GM19452 (cell line): Measurements from ENCODE around the gene EIF1.
"Not testable (repeated sequence)": the region's sequence is repeated elsewhere in the genome, so short reads cannot be mapped to it uniquely, and the experiment has no call there.

ENCODE experiments used
- ATAC-seq: cut with Tn5 transposase; IDR thresholded peaks from one replicate; pipeline ENCODE4 v1.9.1; 2021; ENCODE audit not compliant: unreplicated experiment

The EIF1 gene

GRCh38 chr17:41678411-41678906 is 10.2 kb upstream of the EIF1 start:
- peak; percentile 25 for ATAC-seq

GRCh38 chr17:41678907-41679739 is 9.6 kb upstream of the EIF1 start:
- peak; percentile 62 for ATAC-seq

GRCh38 chr17:41679740-41680425 is 8.8 kb upstream of the EIF1 start:
- no peak for ATAC-seq

GRCh38 chr17:41680426-41681040 is 8.2 kb upstream of the EIF1 start:
- ATAC-seq, result no peak

GRCh38 chr17:41681776-41682175 is 6.9 kb upstream of the EIF1 start:
- no peak for ATAC-seq

GRCh38 chr17:41682631-41683030 is 6.1 kb upstream of the EIF1 start:
- no peak for ATAC-seq

GRCh38 chr17:41683441-41684007 is 5.2 kb upstream of the EIF1 start:
- ATAC-seq, result no peak

GRCh38 chr17:41684035-41684434 is 4.7 kb upstream of the EIF1 start:
- ATAC-seq, result no peak

GRCh38 chr17:41685753-41686152 is 2.9 kb upstream of the EIF1 start:
- not testable (repeated sequence) for ATAC-seq

- no peak for ATAC-seq
These were observed 2.4 kb upstream of the EIF1 start for GRCh38 chr17:41686281-41686680.

- peak; percentile 9 for ATAC-seq
These were observed 651 bp upstream of the EIF1 start for GRCh38 chr17:41687828-41688640.

- no peak for ATAC-seq
These were observed 1.0 kb downstream of the EIF1 start for GRCh38 chr17:41689497-41690299.

GRCh38 chr17:41690497-41690896 is 1.8 kb downstream of the EIF1 start:
- ATAC-seq, result no peak

GRCh38 chr17:41691031-41691777 is 2.5 kb downstream of the EIF1 start:
- ATAC-seq, result no peak

- ATAC-seq, result no peak
These were observed 4.2 kb downstream of the EIF1 start for GRCh38 chr17:41692722-41693521.

- ATAC-seq, result no peak
These were observed 6.5 kb downstream of the EIF1 start for GRCh38 chr17:41695134-41695661.

- ATAC-seq, result no peak
These were observed 7.5 kb downstream of the EIF1 start for GRCh38 chr17:41695954-41696757.
